Keratinocyte (primary cell): ENCODE data around the gene VTCN1. TPM values are rescaled to one million over a fixed set of nuclear protein-coding genes. Genes with fewer than 3 reads are reported as not detected.

ENCODE experiments used
- DNase-seq: peaks from one replicate; pipeline ENCODE4 v3.0.0-alpha.2; 2011; ENCODE audit warnings: low read depth, missing footprints, low spot score
- FAIRE-seq: peaks from 2 replicates; lab custom pipeline; 2011; peaks lifted over from hg19 to GRCh38; lab: Jason Lieb, UNC
- H2AFZ ChIP-seq: 2 replicates; pipeline ENCODE4 v1.6.0; 2012; ENCODE audit warnings: low read length, control low read depth, inconsistent platforms; ENCODE audit not compliant: control insufficient read depth
- H3K27ac ChIP-seq: 2 replicates; pipeline ENCODE4 v1.5.1; 2011; ENCODE audit warnings: low read length; ENCODE audit not compliant: control insufficient read depth, insufficient read depth
- H3K27me3 ChIP-seq: 3 replicates; pipeline ENCODE4 v1.6.0; 2011; ENCODE audit warnings: low read length; ENCODE audit not compliant: control insufficient read depth, insufficient read depth; ENCODE audit errors: extremely low read depth
- H3K36me3 ChIP-seq, 2 experiments: 2 replicates in 1 of 2; 3 replicates in 1 of 2; pipeline ENCODE4 v1.5.1; 2011; ENCODE audit warnings: low read length in 2 of 2, mild to moderate bottlenecking in 1 of 2; ENCODE audit not compliant: control insufficient read depth in 2 of 2, insufficient read depth in 2 of 2; ENCODE audit errors: extremely low read depth in 1 of 2
- H3K4me1 ChIP-seq: 3 replicates; pipeline ENCODE4 v1.5.1; 2011; ENCODE audit warnings: low read length; ENCODE audit not compliant: control insufficient read depth, insufficient read depth; ENCODE audit errors: extremely low read depth
- H3K4me2 ChIP-seq: 3 replicates; pipeline ENCODE4 v1.6.0; 2011; ENCODE audit warnings: low read depth, low read length; ENCODE audit not compliant: control insufficient read depth, insufficient read depth; ENCODE audit errors: extremely low read depth
- H3K4me3 ChIP-seq, 3 experiments: fragments of 200-600 bp in 1 of 3; sonication (generic) in 1 of 3; 2 replicates in 2 of 3; 3 replicates in 1 of 3; pipeline ENCODE4 v1.5.1; 2011 to 2016; ENCODE audit warnings: low read length in 3 of 3, mild to moderate bottlenecking in 3 of 3, control low read depth in 2 of 3, inconsistent platforms in 1 of 3, low read depth in 1 of 3, mixed read lengths in 1 of 3, mixed run types in 1 of 3, moderate library complexity in 1 of 3; ENCODE audit not compliant: control insufficient read depth in 2 of 3, insufficient read depth in 2 of 3; ENCODE audit errors: extremely low read depth in 1 of 3
- H3K79me2 ChIP-seq: 2 replicates; pipeline ENCODE4 v1.6.0; 2012; ENCODE audit warnings: low read length; ENCODE audit not compliant: control insufficient read depth, insufficient read depth
- H3K9ac ChIP-seq: 3 replicates; pipeline ENCODE4 v1.6.0; 2011; ENCODE audit warnings: low read length; ENCODE audit not compliant: control insufficient read depth, insufficient read depth; ENCODE audit errors: extremely low read depth
- H3K9me1 ChIP-seq: 3 replicates; pipeline ENCODE4 v1.6.0; 2011; ENCODE audit warnings: low read length; ENCODE audit not compliant: control insufficient read depth, insufficient read depth; ENCODE audit errors: extremely low read depth
- H3K9me3 ChIP-seq: 2 replicates; pipeline ENCODE4 v1.5.1; 2012; ENCODE audit warnings: low read depth, low read length; ENCODE audit not compliant: control insufficient read depth
- H4K20me1 ChIP-seq: 3 replicates; pipeline ENCODE4 v1.6.0; 2011; ENCODE audit warnings: low read length; ENCODE audit not compliant: control insufficient read depth, insufficient read depth; ENCODE audit errors: extremely low read depth
- EZH2 ChIP-seq: IDR thresholded peaks from one replicate; pipeline ENCODE4 v1.6.1; 2012; ENCODE audit warnings: inconsistent platforms, mild to moderate bottlenecking, low read length, moderate library complexity
- dilution Hi-C: fragments of 300-500 bp; cut with MboI; formaldehyde crosslinking; loops from one replicate; pipeline ENCODE4 v1.7.0; 2020; ENCODE audit warnings: low sequenced_read_pairs; ENCODE audit not compliant: extremely low pct_ligation_motif_present
- polyA plus RNA-seq, 5 experiments: library from polyadenylated mRNA; depleted of rRNA in 3 of 5; stranded (reverse) in 3 of 5; stranded (forward) in 1 of 5; unstranded in 1 of 5; fragments of >200 nt; gene quantifications; 1 replicate in 1 of 5; 2 replicates in 3 of 5; 3 replicates in 1 of 5; pipeline versions ENCODE4 v1.2.1 to v1.2.3, GENCODE V29; 2011 to 2012; ENCODE audit warnings: missing spikeins in 2 of 5, low read depth in 1 of 5, low replicate concordance in 1 of 5
- TF ChIP-seq, protein P1 (sequence below), 3 experiments: IDR thresholded peaks in 1 of 3; conservative IDR thresholded peaks in 1 of 3; optimal IDR thresholded peaks in 1 of 3; 2 replicates in 2 of 3; 3 replicates in 1 of 3; pipeline versions ENCODE3 to v1.5.1; 2011; ENCODE audit warnings: low read length in 3 of 3, mild to moderate bottlenecking in 3 of 3, moderate library complexity in 2 of 3, control low read depth in 1 of 3, inconsistent platforms in 1 of 3; ENCODE audit not compliant: insufficient read depth in 2 of 3; ENCODE audit errors: extremely low read depth in 1 of 3

Gene VTCN1
- polyA plus RNA-seq, 1 donor (not counting 4 experiments of a cell fraction or from before 2014, with no cell fraction given), result not detected

DNA sequence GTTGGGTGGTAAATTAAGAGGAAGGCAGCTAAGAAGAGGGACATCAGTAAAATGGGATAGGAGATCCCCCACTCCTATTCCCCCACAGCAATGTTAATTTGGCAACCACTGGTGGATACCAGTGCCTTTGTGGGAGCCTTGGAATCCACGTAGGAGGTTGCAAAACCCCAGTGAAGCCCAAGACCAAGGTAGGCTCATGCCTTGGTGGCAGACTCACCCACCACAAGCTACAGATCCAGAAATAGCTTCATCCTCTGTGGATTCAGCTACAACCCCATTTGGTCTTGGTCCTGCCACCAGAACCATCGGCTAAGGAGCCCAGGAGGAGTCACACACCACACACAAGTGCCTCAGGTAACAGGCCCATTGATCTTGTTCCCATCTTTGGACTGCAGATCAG, 21.0 kb downstream of the VTCN1 start:
- H4K20me1 ChIP-seq, result no peaks in the 10 kb centered on the region
- no peak overlapping the region for H3K4me2 ChIP-seq
- no peaks in the 10 kb centered on the region for H3K9me1 ChIP-seq
- H3K36me3 ChIP-seq, result no peaks in the 10 kb centered on the region
- FAIRE-seq (no peak), DNase-seq (no peak)
- no peaks in the 10 kb centered on the region for H3K4me1 ChIP-seq
- no peak overlapping the region for H3K27ac ChIP-seq
- H2AFZ ChIP-seq, result no peak overlapping the region
- dilution Hi-C loops, result no loop called here
- TF ChIP-seq, protein P1, sequence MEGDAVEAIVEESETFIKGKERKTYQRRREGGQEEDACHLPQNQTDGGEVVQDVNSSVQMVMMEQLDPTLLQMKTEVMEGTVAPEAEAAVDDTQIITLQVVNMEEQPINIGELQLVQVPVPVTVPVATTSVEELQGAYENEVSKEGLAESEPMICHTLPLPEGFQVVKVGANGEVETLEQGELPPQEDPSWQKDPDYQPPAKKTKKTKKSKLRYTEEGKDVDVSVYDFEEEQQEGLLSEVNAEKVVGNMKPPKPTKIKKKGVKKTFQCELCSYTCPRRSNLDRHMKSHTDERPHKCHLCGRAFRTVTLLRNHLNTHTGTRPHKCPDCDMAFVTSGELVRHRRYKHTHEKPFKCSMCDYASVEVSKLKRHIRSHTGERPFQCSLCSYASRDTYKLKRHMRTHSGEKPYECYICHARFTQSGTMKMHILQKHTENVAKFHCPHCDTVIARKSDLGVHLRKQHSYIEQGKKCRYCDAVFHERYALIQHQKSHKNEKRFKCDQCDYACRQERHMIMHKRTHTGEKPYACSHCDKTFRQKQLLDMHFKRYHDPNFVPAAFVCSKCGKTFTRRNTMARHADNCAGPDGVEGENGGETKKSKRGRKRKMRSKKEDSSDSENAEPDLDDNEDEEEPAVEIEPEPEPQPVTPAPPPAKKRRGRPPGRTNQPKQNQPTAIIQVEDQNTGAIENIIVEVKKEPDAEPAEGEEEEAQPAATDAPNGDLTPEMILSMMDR (optimal IDR thresholded peaks at IDR 0.05 in 1 of 3, IDR thresholded peaks at IDR 0.05 in 1 of 3, conservative IDR thresholded peaks at IDR 0.05 in 1 of 3; ENCODE audit: extremely low read depth in 1 of 3, insufficient read depth in 2 of 3, low read length in 3 of 3), result no peak
- no peak for TF ChIP-seq EZH2
- H3K4me3 ChIP-seq, result no peak overlapping the region
- no peaks in the 10 kb centered on the region for H3K27me3 ChIP-seq
- no peaks in the 10 kb centered on the region for H3K79me2 ChIP-seq
- no peak overlapping the region for H3K9ac ChIP-seq
- H3K9me3 ChIP-seq, result no peaks in the 10 kb centered on the region

DNA sequence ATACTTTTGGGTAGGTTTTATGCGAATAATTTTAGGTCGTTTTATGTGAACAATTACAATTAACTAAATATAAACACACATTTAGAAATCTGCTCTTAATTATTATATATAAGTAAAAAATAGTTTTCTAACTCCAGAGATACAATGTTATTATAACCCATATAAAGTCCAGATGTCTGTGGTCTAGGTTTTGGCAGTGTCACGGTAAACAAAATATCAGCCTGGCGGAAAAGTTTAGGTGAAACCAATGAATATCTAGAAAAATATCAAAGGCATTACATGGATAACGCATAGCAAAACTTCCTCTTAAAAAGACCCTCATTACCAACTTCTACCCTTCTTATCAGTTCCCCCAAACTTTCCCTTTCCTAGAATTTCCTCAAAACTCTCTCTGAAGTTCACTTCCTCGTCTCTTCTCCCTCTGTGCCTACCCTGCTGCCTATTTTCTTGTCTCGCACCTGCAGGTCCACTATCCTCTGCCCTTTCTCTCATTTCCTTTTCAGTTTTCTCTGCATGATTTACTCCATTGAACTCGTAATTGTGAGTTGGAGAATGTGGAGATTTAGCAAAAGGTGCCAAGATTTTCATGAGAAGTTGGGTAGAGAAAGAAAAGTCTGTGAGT, 21.8 kb downstream of the VTCN1 start:
- dilution Hi-C loops, result no loop called here
- Histone ChIP-seq H3K27me3 (no peaks in the 10 kb centered on the region), H3K4me1 (no peaks in the 10 kb centered on the region), H3K9me1 (no peaks in the 10 kb centered on the region), H3K4me3 (no peak overlapping the region), H2AFZ (no peak overlapping the region), H3K36me3 (no peaks in the 10 kb centered on the region), H3K79me2 (no peaks in the 10 kb centered on the region), H4K20me1 (no peaks in the 10 kb centered on the region), H3K9me3 (no peaks in the 10 kb centered on the region), H3K9ac (no peak overlapping the region), H3K4me2 (no peak overlapping the region), H3K27ac (no peak overlapping the region)
- FAIRE-seq (no peak), DNase-seq (no peak)
- no peak for TF ChIP-seq EZH2
- TF ChIP-seq, protein P1 (optimal IDR thresholded peaks at IDR 0.05 in 1 of 3, IDR thresholded peaks at IDR 0.05 in 1 of 3, conservative IDR thresholded peaks at IDR 0.05 in 1 of 3; ENCODE audit: extremely low read depth in 1 of 3, insufficient read depth in 2 of 3, low read length in 3 of 3), result no peak
